Glutamatergic neuron (in vitro differentiated cells): ENCODE measurements around the gene MRPL47. TPM values are rescaled to one million over a fixed set of nuclear protein-coding genes. Genes with fewer than 3 reads are reported as not detected.

Source experiments
- DNase-seq: peaks from one replicate; pipeline ENCODE4 v3.0.0; 2022
- H3K27ac Mint-ChIP-seq: one replicate; pipeline ENCODE4 v1.8.0; 2020; ENCODE audit warnings: mild to moderate bottlenecking, mixed read lengths, inconsistent platforms; ENCODE audit not compliant: unreplicated experiment
- H3K27me3 Mint-ChIP-seq: one replicate; pipeline ENCODE4 v1.8.0; 2020; ENCODE audit warnings: mild to moderate bottlenecking, moderate library complexity, mixed read lengths, inconsistent platforms; ENCODE audit not compliant: unreplicated experiment
- H3K36me3 Mint-ChIP-seq: one replicate; pipeline ENCODE4 v1.8.0; 2020; ENCODE audit warnings: mild to moderate bottlenecking, mixed read lengths, inconsistent platforms; ENCODE audit not compliant: unreplicated experiment
- H3K4me1 Mint-ChIP-seq: one replicate; pipeline ENCODE4 v1.8.0; 2020; ENCODE audit warnings: mild to moderate bottlenecking, low read depth, mixed read lengths, inconsistent platforms; ENCODE audit not compliant: unreplicated experiment
- H3K4me3 Mint-ChIP-seq: one replicate; pipeline ENCODE4 v1.8.0; 2020; ENCODE audit warnings: mild to moderate bottlenecking, mixed read lengths, inconsistent platforms; ENCODE audit not compliant: unreplicated experiment
- H3K9me3 Mint-ChIP-seq: one replicate; pipeline ENCODE4 v1.8.0; 2020; ENCODE audit warnings: mild to moderate bottlenecking, moderate library complexity, mixed read lengths, inconsistent platforms; ENCODE audit not compliant: unreplicated experiment
- CTCF ChIP-seq: fragments of 200-600 bp; sonication (generic); IDR thresholded peaks from one replicate; pipeline ENCODE4 v1.5.0; 2021; ENCODE audit not compliant: partially characterized antibody, unreplicated experiment
- total RNA-seq: library from RNA; stranded (reverse); fragmentation: NEBNext Ultra II Directional; extraction: Animal tissue kit (Norgen Biotek cat#: 25700); gene quantifications from one replicate; pipeline ENCODE4 v1.2.1, GENCODE V29; 2021; ENCODE audit not compliant: unreplicated experiment

MRPL47 gene
- total RNA-seq, 1 donor from 2014 or later, result 45.0 TPM

GRCh38 chr3:179608931-179609720 lies 4.7 kb upstream of the MRPL47 start:
- Mint-ChIP-seq H3K4me1 (peaks cover 5% of the 10 kb centered on the region), H3K4me3 (no peak overlapping the region), H3K27ac (no peak overlapping the region), H3K9me3 (peaks cover 2% of the 10 kb centered on the region), H3K36me3 (no peaks in the 10 kb centered on the region), H3K27me3 (no peaks in the 10 kb centered on the region)
- no peak for DNase-seq
- TF ChIP-seq CTCF, result no peak

- H3K9me3 Mint-ChIP-seq, result peaks cover 2% of the 10 kb centered on the region
- no peak overlapping the region for H3K4me3 Mint-ChIP-seq
- no peak for TF ChIP-seq CTCF
- DNase-seq, result no peak
- peaks cover 5% of the 10 kb centered on the region for H3K4me1 Mint-ChIP-seq
- H3K27me3 Mint-ChIP-seq, result no peaks in the 10 kb centered on the region
- no peak overlapping the region for H3K27ac Mint-ChIP-seq
- H3K36me3 Mint-ChIP-seq, result no peaks in the 10 kb centered on the region
Observed at GRCh38 chr3:179606534-179607085, 2.2 kb upstream of the MRPL47 start.

- Mint-ChIP-seq H3K27me3 (no peaks in the 10 kb centered on the region), H3K36me3 (no peaks in the 10 kb centered on the region), H3K4me3 (peak overlapping the region; percentile 99), H3K27ac (peak overlapping the region; percentile 96), H3K9me3 (peaks cover 2% of the 10 kb centered on the region), H3K4me1 (peaks cover 5% of the 10 kb centered on the region)
- no peak for DNase-seq
- TF ChIP-seq CTCF, result no peak
Observed at GRCh38 chr3:179603831-179604230, 607 bp downstream of the MRPL47 start.

- H3K4me1 Mint-ChIP-seq, result peaks cover 5% of the 10 kb centered on the region
- DNase-seq, result no peak
- TF ChIP-seq CTCF, result no peak
- no peak overlapping the region for H3K27ac Mint-ChIP-seq
- H3K36me3 Mint-ChIP-seq, result no peaks in the 10 kb centered on the region
- H3K9me3 Mint-ChIP-seq, result peaks cover 2% of the 10 kb centered on the region
- H3K27me3 Mint-ChIP-seq, result no peaks in the 10 kb centered on the region
- peak overlapping the region; percentile 99 for H3K4me3 Mint-ChIP-seq
Observed at GRCh38 chr3:179603321-179603720, 1.1 kb downstream of the MRPL47 start.

GRCh38 chr3:179599531-179599930 lies 4.9 kb downstream of the MRPL47 start:
- Mint-ChIP-seq H3K27me3 (no peaks in the 10 kb centered on the region), H3K4me3 (no peak overlapping the region), H3K4me1 (no peaks in the 10 kb centered on the region), H3K36me3 (no peaks in the 10 kb centered on the region), H3K27ac (peak overlapping the region; percentile 36), H3K9me3 (peaks cover 2% of the 10 kb centered on the region)
- TF ChIP-seq CTCF, result no peak
- no peak for DNase-seq
